Measurements from ENCODE around the gene CPN2.

The CPN2 gene

GRCh38 chr3:194383276-194383940 lies 32.3 kb upstream of the CPN2 start:
- DNase-seq (ENCODE audit: extremely low spot score), result no peak
- ChIA-PET CTCF (no interaction called here), POLR2A (no interaction called here)
- TF ChIP-seq CTBP1 (IDR thresholded peaks at IDR 0.05; ENCODE audit: borderline replicate concordance) (no peak), L3MBTL2 (conservative IDR thresholded peaks at IDR 0.05) (no peak), ELF4 (IDR thresholded peaks at IDR 0.05) (no peak), SP1 (IDR thresholded peaks at IDR 0.05) (no peak), ZNF384 (IDR thresholded peaks at IDR 0.05) (no peak), BHLHE40 (IDR thresholded peaks at IDR 0.05; ENCODE audit: borderline replicate concordance) (no peak), ARNT (IDR thresholded peaks at IDR 0.05) (no peak), FOXM1 (IDR thresholded peaks at IDR 0.05; ENCODE audit: borderline replicate concordance) (no peak), FOXK2 (IDR thresholded peaks at IDR 0.05) (no peak), LEF1 (IDR thresholded peaks at IDR 0.05; ENCODE audit: borderline replicate concordance) (no peak), FOXA1 (IDR thresholded peaks at IDR 0.05) (no peak), PKNOX1 (IDR thresholded peaks at IDR 0.05) (no peak), SUZ12 (IDR thresholded peaks at IDR 0.05) (no peak), NFRKB (IDR thresholded peaks at IDR 0.05) (no peak), TARDBP (IDR thresholded peaks at IDR 0.05) (no peak), HDGF (IDR thresholded peaks at IDR 0.05; ENCODE audit: borderline replicate concordance) (no peak)

GRCh38 chr3:194382892-194383223 lies 31.7 kb upstream of the CPN2 start:
- no peak for DNase-seq (ENCODE audit: extremely low spot score)
- ChIA-PET POLR2A (no interaction called here), CTCF (no interaction called here)
- no peak for TF ChIP-seq ARNT (IDR thresholded peaks at IDR 0.05)
- no peak for TF ChIP-seq LEF1 (IDR thresholded peaks at IDR 0.05; ENCODE audit: borderline replicate concordance)
- no peak for TF ChIP-seq TARDBP (IDR thresholded peaks at IDR 0.05)

DNA sequence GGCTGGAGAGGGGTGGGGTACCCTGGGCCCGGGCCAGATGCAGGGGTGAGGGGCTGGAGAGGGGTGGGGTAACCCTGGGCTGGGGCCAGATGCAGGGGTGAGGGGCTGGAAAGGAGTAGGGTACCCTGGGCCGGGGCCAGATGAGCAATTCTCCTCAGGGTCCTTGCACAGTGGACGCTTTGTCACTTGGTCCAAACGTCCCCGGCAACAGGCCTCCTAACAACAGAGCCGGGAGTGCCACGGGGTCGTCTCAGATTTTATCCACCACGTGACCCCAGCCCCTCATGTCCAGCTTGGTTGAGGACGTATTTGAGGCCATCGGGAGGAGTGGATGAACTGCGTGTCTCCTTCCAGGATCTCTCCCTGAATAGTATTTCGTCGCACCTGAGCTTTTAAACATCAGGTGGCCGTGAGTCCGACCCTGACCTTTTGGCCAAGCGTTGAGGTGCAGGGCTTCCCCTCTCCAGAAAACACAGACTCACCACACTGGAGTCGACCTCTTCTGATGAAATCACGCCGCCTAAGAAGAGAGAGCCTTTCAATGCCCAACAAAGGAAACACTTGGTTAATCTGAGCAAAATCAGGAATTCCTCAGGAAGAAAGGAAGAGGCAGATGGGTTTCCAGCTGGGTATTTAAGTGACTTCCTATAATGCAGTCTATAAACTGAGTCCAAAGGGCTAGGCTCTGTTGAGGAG lies 31.2 kb upstream of the CPN2 start:
- POLR2A ChIA-PET, result no interaction called here
- no peak for TF ChIP-seq FOXK2 (IDR thresholded peaks at IDR 0.05)
- no peak for TF ChIP-seq PKNOX1 (IDR thresholded peaks at IDR 0.05)
- TF ChIP-seq BHLHE40 (IDR thresholded peaks at IDR 0.05; ENCODE audit: borderline replicate concordance), result no peak
- no peak for TF ChIP-seq ELF4 (IDR thresholded peaks at IDR 0.05)
- TF ChIP-seq SUZ12 (IDR thresholded peaks at IDR 0.05), result no peak
- TF ChIP-seq L3MBTL2 (conservative IDR thresholded peaks at IDR 0.05), result no peak
- no peak for TF ChIP-seq HDGF (IDR thresholded peaks at IDR 0.05; ENCODE audit: borderline replicate concordance)
- no peak for TF ChIP-seq FOXA1 (IDR thresholded peaks at IDR 0.05)
- no peak for TF ChIP-seq NFRKB (IDR thresholded peaks at IDR 0.05)
- TF ChIP-seq ARNT (IDR thresholded peaks at IDR 0.05), result no peak
- no peak for TF ChIP-seq ZNF384 (IDR thresholded peaks at IDR 0.05)
- no peak for TF ChIP-seq LEF1 (IDR thresholded peaks at IDR 0.05; ENCODE audit: borderline replicate concordance)
- TF ChIP-seq FOXM1 (IDR thresholded peaks at IDR 0.05; ENCODE audit: borderline replicate concordance), result no peak
- TF ChIP-seq CTBP1 (IDR thresholded peaks at IDR 0.05; ENCODE audit: borderline replicate concordance), result no peak
- no peak for TF ChIP-seq SP1 (IDR thresholded peaks at IDR 0.05)
- no peak for TF ChIP-seq TARDBP (IDR thresholded peaks at IDR 0.05)

GRCh38 chr3:194381460-194381875 lies 30.3 kb upstream of the CPN2 start:
- ChIA-PET CTCF (no interaction called here), POLR2A (no interaction called here)
- no peak for TF ChIP-seq SP1 (IDR thresholded peaks at IDR 0.05)
- no peak for TF ChIP-seq TARDBP (IDR thresholded peaks at IDR 0.05)
- TF ChIP-seq FOXA1 (IDR thresholded peaks at IDR 0.05), result no peak
- TF ChIP-seq ZNF384 (IDR thresholded peaks at IDR 0.05), result no peak
- TF ChIP-seq CTBP1 (IDR thresholded peaks at IDR 0.05; ENCODE audit: borderline replicate concordance), result no peak
- no peak for TF ChIP-seq HDGF (IDR thresholded peaks at IDR 0.05; ENCODE audit: borderline replicate concordance)
- no peak for DNase-seq (ENCODE audit: extremely low spot score)

More for the DNA sequence above, 31.2 kb upstream of the CPN2 start:
- CTCF ChIA-PET, result no interaction called here
- DNase-seq (ENCODE audit: extremely low spot score), result no peak

GRCh38 chr3:194380326-194380725 lies 29.2 kb upstream of the CPN2 start:
- no peak for DNase-seq (ENCODE audit: extremely low spot score)
- no peak for TF ChIP-seq FOXA1 (IDR thresholded peaks at IDR 0.05)
- no peak for TF ChIP-seq ZNF384 (IDR thresholded peaks at IDR 0.05)
- no peak for TF ChIP-seq NFRKB (IDR thresholded peaks at IDR 0.05)
- no peak for TF ChIP-seq FOXK2 (IDR thresholded peaks at IDR 0.05)
- no peak for TF ChIP-seq CTBP1 (IDR thresholded peaks at IDR 0.05; ENCODE audit: borderline replicate concordance)
- no peak for TF ChIP-seq SP1 (IDR thresholded peaks at IDR 0.05)
- ChIA-PET POLR2A (no interaction called here), CTCF (no interaction called here)

GRCh38 chr3:194379651-194380050 lies 28.5 kb upstream of the CPN2 start:
- POLR2A ChIA-PET, result no interaction called here
- CTCF ChIA-PET, result no interaction called here
- TF ChIP-seq SP1 (IDR thresholded peaks at IDR 0.05), result no peak
- TF ChIP-seq FOXA1 (IDR thresholded peaks at IDR 0.05), result no peak
- no peak for TF ChIP-seq FOXK2 (IDR thresholded peaks at IDR 0.05)
- DNase-seq (ENCODE audit: extremely low spot score), result no peak

DNA sequence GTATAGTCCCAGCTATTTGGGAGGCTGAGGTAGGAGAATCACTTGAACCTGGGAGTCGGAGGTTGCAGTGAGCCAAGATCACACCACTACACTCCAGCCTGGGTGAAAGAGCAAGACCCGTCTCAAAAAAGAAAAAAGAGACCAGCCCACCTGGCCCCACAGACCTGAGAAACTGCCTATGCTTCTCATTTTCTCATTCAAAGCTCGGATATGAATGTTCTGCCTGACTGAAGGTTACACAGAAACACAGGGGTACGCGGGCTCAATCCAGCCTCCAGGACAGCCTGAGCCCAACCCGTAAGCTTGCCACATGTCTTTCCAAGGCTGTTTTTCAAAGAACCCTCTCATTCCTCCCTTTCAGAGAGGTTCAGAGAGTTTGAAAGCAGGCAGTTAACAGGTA lies 28.1 kb upstream of the CPN2 start:
- POLR2A ChIA-PET, result no interaction called here

More for the DNA sequence above, 28.1 kb upstream of the CPN2 start:
- TF ChIP-seq FOXK2 (IDR thresholded peaks at IDR 0.05), result no peak
- CTCF ChIA-PET, result no interaction called here
- no peak for DNase-seq (ENCODE audit: extremely low spot score)

Data from HEK293T (cell line).